Measurements from ENCODE around the gene POU2F2.
A peak's percentile ranks its signal among the peaks of the same experiment; 100 is the strongest.

Gene POU2F2

GRCh38 chr19:42132030-42132628 is at the start of gene POU2F2:
Gene POU2F2, minus strand, starts transcription at chr19:42132446. Its CDS starts 35 bp downstream, at chr19:42132411.
- DNase-seq (ENCODE audit: insufficient read length, low spot score) (no peak), FAIRE-seq (no peak)

- FAIRE-seq (peak; percentile 23), DNase-seq (ENCODE audit: insufficient read length, low spot score) (no peak)
Measured at GRCh38 chr19:42178791-42179674, 46.8 kb upstream of the POU2F2 start.

- FAIRE-seq (no peak), DNase-seq (ENCODE audit: insufficient read length, low spot score) (no peak)
Measured at GRCh38 chr19:42177686-42178019, 45.4 kb upstream of the POU2F2 start.

DNA sequence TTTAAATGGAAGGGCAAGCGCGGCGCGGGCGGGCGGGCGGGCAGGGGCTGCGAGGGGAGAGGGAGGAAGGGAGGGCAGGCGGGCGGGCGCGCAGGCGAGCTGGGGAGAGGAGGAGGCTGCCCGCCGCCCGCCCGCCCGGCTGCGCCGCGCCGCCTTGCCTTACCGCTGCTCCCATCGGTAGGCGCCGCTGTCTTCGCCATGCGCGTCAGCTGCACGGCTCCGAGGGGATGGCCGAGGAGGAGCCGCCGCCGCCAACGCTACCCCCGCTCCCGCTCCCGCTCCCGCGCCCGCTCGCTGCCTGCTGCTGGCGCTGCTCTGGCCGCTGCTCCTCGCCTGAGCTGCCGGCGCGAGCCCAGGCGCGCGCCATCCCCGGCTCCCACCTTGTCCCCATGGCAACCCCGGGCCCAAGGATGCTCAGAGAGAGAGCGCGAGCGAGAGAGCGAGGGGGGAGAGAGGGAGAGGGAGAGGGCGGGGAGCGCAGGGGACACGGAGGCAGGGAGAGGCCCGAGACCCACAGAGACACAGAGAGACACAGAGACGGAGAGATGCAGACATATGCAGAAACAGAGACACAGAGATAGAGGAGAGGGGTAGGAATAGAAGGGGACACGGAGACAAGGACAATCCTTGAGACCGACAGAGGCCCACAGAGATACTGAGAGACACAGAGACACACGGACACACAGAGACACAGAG is 44.9 kb upstream of the POU2F2 start:
- FAIRE-seq (peak; percentile 73), DNase-seq (ENCODE audit: insufficient read length, low spot score) (peak; percentile 64)

DNA sequence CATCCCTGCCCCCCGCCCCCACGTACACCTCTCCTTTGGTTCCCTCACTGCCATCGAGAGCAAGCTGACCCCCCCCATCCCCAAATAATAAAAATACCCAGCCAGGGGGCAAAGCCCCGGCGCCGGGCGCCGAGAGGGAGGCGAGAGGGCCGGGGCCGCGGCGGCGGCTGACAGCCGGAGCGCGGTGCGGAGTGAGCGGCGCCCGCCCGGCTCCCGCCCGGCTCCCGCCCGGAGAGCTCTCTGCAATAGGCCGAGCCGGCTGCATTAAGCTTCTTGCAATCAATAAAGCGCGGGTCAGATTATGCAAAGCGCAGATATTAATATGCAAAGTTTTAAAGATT is 44.4 kb upstream of the POU2F2 start:
- no peak for DNase-seq (ENCODE audit: insufficient read length, low spot score)
- no peak for FAIRE-seq

GRCh38 chr19:42175952-42176648 is 43.9 kb upstream of the POU2F2 start:
- FAIRE-seq: no peak

GRCh38 chr19:42174958-42175734 is 42.9 kb upstream of the POU2F2 start:
- no peak for DNase-seq (ENCODE audit: insufficient read length, low spot score)
- FAIRE-seq: no peak

More at GRCh38 chr19:42175952-42176648, 43.9 kb upstream of the POU2F2 start:
- DNase-seq (ENCODE audit: insufficient read length, low spot score): peak; percentile 43

- DNase-seq (ENCODE audit: insufficient read length, low spot score) (no peak), FAIRE-seq (no peak)
Measured at GRCh38 chr19:42174188-42174587, 41.9 kb upstream of the POU2F2 start.

DNA sequence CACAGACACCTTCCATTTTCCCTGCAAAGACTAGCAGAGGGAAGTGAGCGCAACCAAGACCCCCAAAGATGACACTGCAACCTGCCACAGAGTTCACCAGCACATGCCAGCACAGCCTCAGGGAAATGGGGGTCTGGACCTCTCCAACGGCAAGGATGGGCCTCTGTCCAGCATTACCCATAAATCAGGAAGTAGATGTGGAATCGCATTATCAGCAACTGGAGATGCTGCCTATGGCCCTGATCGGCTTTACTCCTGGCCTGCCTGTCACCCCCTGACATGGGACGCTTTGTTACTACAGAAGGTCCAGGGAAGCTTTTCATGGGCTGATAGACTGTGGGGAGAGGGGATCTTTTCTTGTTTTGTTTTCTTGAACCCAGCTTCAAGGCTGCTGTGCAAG is 41.4 kb upstream of the POU2F2 start:
- DNase-seq (ENCODE audit: insufficient read length, low spot score): no peak
- FAIRE-seq: no peak

DNA sequence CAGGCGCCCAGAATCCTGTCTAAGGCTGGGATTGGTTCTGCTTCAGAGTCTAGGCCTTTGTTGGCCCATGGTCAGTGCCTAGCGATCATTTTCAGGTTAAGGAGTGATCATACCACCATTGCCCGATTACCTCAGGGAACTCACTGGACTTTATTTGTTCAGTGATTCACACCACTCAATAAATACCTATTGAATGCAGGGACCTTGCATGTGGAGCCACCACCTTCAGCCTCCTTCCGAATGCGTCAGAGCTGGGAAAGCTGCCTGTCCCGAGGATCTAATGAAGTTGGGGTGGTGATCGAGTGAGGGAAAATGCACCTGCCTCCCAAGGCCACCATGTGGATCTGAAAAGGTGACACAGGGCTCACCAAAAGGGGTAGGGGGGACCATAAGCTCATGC is 40.0 kb upstream of the POU2F2 start:
- FAIRE-seq (no peak), DNase-seq (ENCODE audit: insufficient read length, low spot score) (no peak)

DNA sequence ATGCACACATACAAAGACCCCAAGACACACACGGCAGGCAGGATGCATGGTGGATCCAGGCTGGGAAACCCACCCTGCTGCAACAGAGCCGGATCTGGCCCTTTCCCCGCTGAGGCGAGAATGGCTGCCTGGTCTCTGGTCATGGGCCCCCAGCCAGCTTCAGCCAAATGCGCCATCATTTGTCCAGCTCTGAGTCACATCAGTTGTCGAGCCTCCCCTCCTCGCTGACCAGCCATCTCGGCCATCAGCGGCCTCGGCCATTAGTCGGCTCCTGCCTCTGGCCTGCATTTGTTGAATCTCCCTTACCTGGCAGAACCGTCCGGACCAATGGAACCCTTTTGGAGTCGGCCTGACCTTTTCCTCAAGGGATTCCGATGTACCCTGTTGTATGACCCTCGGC is 38.5 kb upstream of the POU2F2 start:
- FAIRE-seq (peak; percentile 23), DNase-seq (ENCODE audit: insufficient read length, low spot score) (no peak)

- no peak for DNase-seq (ENCODE audit: insufficient read length, low spot score)
- FAIRE-seq: peak; percentile 64
Measured at GRCh38 chr19:42169486-42170413, 37.5 kb upstream of the POU2F2 start.

GRCh38 chr19:42168206-42168605 is 36.0 kb upstream of the POU2F2 start:
- no peak for FAIRE-seq

DNA sequence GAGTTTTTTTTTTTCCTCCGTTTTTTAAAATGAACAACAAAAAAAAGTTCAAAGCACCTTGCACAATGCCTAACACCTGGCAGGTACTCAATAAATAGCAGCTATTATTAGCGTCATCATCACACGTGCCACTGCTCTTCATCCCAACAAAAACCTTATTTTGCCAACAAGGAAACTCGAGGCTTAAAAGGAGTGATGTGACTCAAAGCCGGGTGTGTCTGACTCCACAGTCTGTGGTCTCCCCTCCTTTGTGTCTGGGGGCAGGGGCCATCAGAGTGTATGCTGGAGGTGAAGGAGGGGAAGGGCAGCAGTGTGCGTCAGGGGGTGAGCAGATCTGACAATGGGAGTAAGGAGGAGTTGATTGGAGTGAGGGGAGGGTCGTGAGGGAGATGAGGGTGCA is 34.1 kb upstream of the POU2F2 start:
- FAIRE-seq: no peak
- no peak for DNase-seq (ENCODE audit: insufficient read length, low spot score)

More at GRCh38 chr19:42168206-42168605, 36.0 kb upstream of the POU2F2 start:
- DNase-seq (ENCODE audit: insufficient read length, low spot score): no peak

DNA sequence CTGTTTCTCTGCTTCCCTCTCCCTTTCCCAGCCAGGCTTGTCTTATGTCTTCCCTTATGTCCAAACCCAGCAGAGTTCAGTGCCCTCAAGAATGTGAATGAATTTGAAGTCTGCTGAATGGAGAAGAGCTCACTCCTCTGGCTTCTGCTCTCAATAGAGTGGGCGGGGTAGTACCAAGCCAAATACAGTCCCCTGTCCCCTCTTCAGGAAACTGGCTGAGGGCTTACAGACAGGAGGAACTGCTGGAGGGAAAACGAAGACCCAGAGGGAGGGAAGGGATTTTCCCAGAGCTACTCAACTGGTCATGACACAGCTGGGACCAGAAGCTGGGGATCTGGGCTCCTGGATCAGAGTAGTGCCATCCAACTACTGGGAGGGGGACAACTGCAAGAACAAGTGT is 32.9 kb upstream of the POU2F2 start:
- DNase-seq (ENCODE audit: insufficient read length, low spot score) (no peak), FAIRE-seq (no peak)

- FAIRE-seq (no peak), DNase-seq (ENCODE audit: insufficient read length, low spot score) (no peak)
Measured at GRCh38 chr19:42161616-42162263, 29.5 kb upstream of the POU2F2 start.

- DNase-seq (ENCODE audit: insufficient read length, low spot score) (no peak), FAIRE-seq (no peak)
Measured at GRCh38 chr19:42159942-42160341, 27.7 kb upstream of the POU2F2 start.

DNA sequence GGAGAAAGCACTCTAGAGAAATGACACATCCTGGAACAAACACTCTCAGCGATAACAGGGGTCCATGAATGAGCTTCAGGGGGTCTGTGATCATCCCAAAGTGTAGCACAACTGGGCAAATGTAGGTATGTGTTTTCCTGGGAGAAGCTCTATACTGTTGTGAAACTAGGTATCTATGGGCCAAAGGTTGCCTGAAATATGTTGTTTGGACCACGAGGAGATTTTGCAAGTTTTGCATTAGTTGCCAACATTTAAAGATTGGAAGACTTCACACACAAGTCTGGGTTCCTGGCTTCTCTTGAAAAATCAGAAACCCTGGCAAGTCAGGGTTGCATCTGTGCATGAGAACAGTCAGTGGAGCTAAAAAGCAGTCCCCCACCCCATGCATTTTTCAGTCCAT is 26.7 kb upstream of the POU2F2 start:
- DNase-seq (ENCODE audit: insufficient read length, low spot score) (no peak), FAIRE-seq (no peak)

DNA sequence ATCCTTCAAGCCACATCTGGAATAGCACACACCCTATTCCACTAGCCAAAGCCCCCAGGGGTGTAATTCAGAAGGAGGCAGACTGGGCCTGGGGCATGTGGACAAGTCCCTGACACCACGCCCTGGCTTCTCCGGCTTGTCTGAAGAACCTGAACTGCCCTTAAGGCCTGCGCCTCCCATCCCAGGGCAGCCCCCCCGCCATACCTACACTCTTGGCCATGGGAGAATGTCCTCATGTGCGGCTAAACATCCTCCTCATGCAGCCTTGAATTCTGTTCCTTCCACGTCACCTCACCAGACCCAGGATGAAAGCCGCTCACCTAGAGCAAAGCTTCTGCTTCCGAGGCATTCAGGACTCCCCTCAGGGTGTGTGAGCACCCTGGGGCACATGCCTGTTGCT is 24.3 kb upstream of the POU2F2 start:
- DNase-seq (ENCODE audit: insufficient read length, low spot score) (no peak), FAIRE-seq (no peak)
